HepG2 (cell line): ENCODE data around the gene SERPINB6. TPM values are rescaled to one million over a fixed set of nuclear protein-coding genes. Genes with fewer than 3 reads are reported as not detected.
"Not testable (repeated sequence)": the region's sequence is repeated elsewhere in the genome, so short reads cannot be mapped to it uniquely, and the experiment has no call there.

Experiments used
- AHDC1 ChIP-seq: sonication (generic); formaldehyde crosslinking; IDR thresholded peaks from 2 replicates; pipeline ENCODE4 v1.5.1; 2020; ENCODE audit warnings: mild to moderate bottlenecking, missing genetic modification reagents, borderline replicate concordance
- CREB1 ChIP-seq, 2 experiments: fragments of 450-650 bp in 1 of 2; IDR thresholded peaks; 2 replicates each; pipeline ENCODE4 v1.6.1; 2016 to 2017; ENCODE audit warnings: control low read depth in 1 of 2, mild to moderate bottlenecking in 1 of 2, missing compliant biosample characterization in 1 of 2, missing genetic modification characterization in 1 of 2
- FOXP4 ChIP-seq: sonication (generic); formaldehyde crosslinking; IDR thresholded peaks from 2 replicates; pipeline ENCODE4 v1.4.0; 2020; ENCODE audit warnings: missing genetic modification reagents
- HDAC2 ChIP-seq: sonication (generic); formaldehyde crosslinking; IDR thresholded peaks from 2 replicates; pipeline ENCODE4 v1.4.0; 2020; ENCODE audit warnings: missing genetic modification reagents
- HOMEZ ChIP-seq: IDR thresholded peaks from 2 replicates; pipeline ENCODE4 v1.6.1; 2016; ENCODE audit warnings: low read depth
- MLX ChIP-seq: IDR thresholded peaks from 2 replicates; pipeline ENCODE4 v1.6.1; 2016
- RXRB ChIP-seq: IDR thresholded peaks from 2 replicates; pipeline ENCODE4 v1.6.1; 2016; ENCODE audit warnings: borderline replicate concordance, missing genetic modification reagents, missing compliant biosample characterization
- TFAP4 ChIP-seq: sonication (generic); IDR thresholded peaks from 2 replicates; pipeline ENCODE4 v1.6.1; 2016; ENCODE audit warnings: low read depth, borderline replicate concordance
- ZBTB34 ChIP-seq: sonication (generic); formaldehyde crosslinking; IDR thresholded peaks from 2 replicates; pipeline ENCODE4 v1.8.0; 2022; ENCODE audit warnings: mild to moderate bottlenecking, missing genetic modification reagents
- ZFP37 ChIP-seq: sonication (generic); formaldehyde crosslinking; IDR thresholded peaks from 2 replicates; pipeline ENCODE4 v1.4.0; 2020; ENCODE audit warnings: missing genetic modification reagents, borderline replicate concordance
- ZFX ChIP-seq: sonication (generic); formaldehyde crosslinking; IDR thresholded peaks from 2 replicates; pipeline ENCODE4 v1.4.0; 2020; ENCODE audit warnings: mild to moderate bottlenecking, low read depth, missing genetic modification reagents, moderate library complexity
- ZNF501 ChIP-seq: sonication (generic); formaldehyde crosslinking; IDR thresholded peaks from 2 replicates; pipeline ENCODE4 v1.5.1; 2020; ENCODE audit warnings: mild to moderate bottlenecking, moderate library complexity, missing genetic modification reagents
- polyA plus RNA-seq, 8 experiments: library from polyadenylated mRNA; depleted of rRNA in 3 of 8; stranded (reverse) in 7 of 8; unstranded in 1 of 8; fragments of >200 nt; fragmentation: Illumina TruSeq in 4 of 8; extraction: Trizol in 4 of 8; gene quantifications; 2 replicates each; pipeline versions ENCODE4 v1.2.1 to v1.2.3, GENCODE V29; 2011 to 2016; ENCODE audit warnings: low read depth in 4 of 8, missing spikeins in 1 of 8, mixed read lengths in 1 of 8; ENCODE audit not compliant: insufficient read depth in 1 of 8
- total RNA-seq, 5 experiments: library from RNA; depleted of rRNA; stranded (reverse); fragments of >200 nt; fragmentation: Illumina TruSeq; extraction: Trizol; gene quantifications; 2 replicates each; pipeline ENCODE4 v1.2.3, GENCODE V29; 2016; ENCODE audit warnings: low read depth in 1 of 5

Gene SERPINB6
- total and polyA plus RNA-seq, 2 of the 13 experiments (the other 11 are each of a cell fraction or from before 2014, with no cell fraction given), result 38.2 to 61.3 TPM

- peak; percentile 72 for TF ChIP-seq MLX
- peak; percentile 54; the same call in 1 of the 2 replicates for TF ChIP-seq RXRB (CRISPR knock-in tag)
- TF ChIP-seq ZBTB34 (CRISPR knock-in tag), result 0 out of 2 replicates have a peak, but pooled peaks have one; percentile 55
- peak; percentile 49; the same call in 1 of the 2 replicates for TF ChIP-seq TFAP4
- peak; percentile 48; the same call in 1 of the 2 replicates for TF ChIP-seq HDAC2 (CRISPR knock-in tag)
- 0 out of 2 replicates have a peak, but pooled peaks have one; percentile 31 for TF ChIP-seq FOXP4
- TF ChIP-seq CREB1 (IDR thresholded peaks at IDR 0.05), result not testable (repeated sequence)
- TF ChIP-seq CREB1 (CRISPR knock-in tag; IDR thresholded peaks at IDR 0.05), result peak; percentile 38; the same call in 1 of the 2 replicates
- TF ChIP-seq ZFP37 (CRISPR knock-in tag), result peak; percentile 59; the same call in 1 of the 2 replicates
- TF ChIP-seq ZNF501 (CRISPR knock-in tag), result peak; percentile 32; the same call in 1 of the 2 replicates
- TF ChIP-seq AHDC1, result 0 out of 2 replicates have a peak, but pooled peaks have one; percentile 11
- TF ChIP-seq HOMEZ (CRISPR knock-in tag), result peak; percentile 49; the same call in 1 of the 2 replicates
- TF ChIP-seq ZFX (CRISPR knock-in tag), result 0 out of 2 replicates have a peak, but pooled peaks have one; percentile 24
Observed at GRCh38 chr6:2925842-2926747, 45.3 kb downstream of the SERPINB6 start (continued).
